Measurements from ENCODE around the gene MSL2. TPM values are rescaled to one million over a fixed set of nuclear protein-coding genes. Genes with fewer than 3 reads are reported as not detected.

The MSL2 gene
- polyA plus RNA-seq, 1 of the 3 experiments (the other 2 are of a cell fraction) = 2.4 TPM

DNA sequence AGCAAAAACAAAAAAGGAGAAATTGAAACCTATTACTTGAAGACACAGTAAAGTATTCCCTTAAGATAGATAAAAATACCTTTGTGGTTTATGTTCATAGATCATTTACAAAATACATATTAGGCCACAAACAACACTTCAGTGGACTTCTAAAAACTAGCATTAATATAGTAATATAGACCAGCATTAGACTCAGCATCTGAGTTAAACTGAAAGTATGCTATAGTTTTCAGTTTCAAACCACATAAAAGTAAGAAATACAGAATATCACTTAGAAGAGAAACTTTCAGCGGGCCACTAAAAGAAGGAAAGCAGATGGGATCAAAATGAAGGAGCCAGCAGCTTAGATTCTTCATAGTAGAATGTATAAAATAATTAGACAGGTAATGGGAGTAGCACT is 86.6 kb downstream of the MSL2 start:
- Histone ChIP-seq H3F3A (replicated peaks; ENCODE audit: insufficient read depth) (peaks cover 4% of the 10 kb centered on the region), H3K4me3 (ENCODE audit: low read depth in 2 of 2, low read length in 1 of 2) (no peak overlapping the region), H3K9me3 (no peaks in the 10 kb centered on the region), H3K79me2 (ENCODE audit: insufficient read depth) (no peaks in the 10 kb centered on the region), H3K27me3 (ENCODE audit: insufficient read depth) (no peaks in the 10 kb centered on the region), H3K4me1 (ENCODE audit: control insufficient read depth in 1 of 2, insufficient read depth in 2 of 2, low read depth in 1 of 2, low read length in 1 of 2) (no peaks in the 10 kb centered on the region), H3K27ac (ENCODE audit: low read depth in 2 of 2, low read length in 1 of 2) (no peak overlapping the region), H3K9ac (no peak overlapping the region), H2AFZ (ENCODE audit: low read depth) (no peak overlapping the region), H3K36me3 (replicated peaks in 1 of 2; ENCODE audit: control insufficient read depth in 1 of 2, insufficient read depth in 2 of 2, low read length in 1 of 2) (peaks cover 12 to 50% of the 10 kb centered on the region in 2 experiments), H3K4me2 (no peak overlapping the region), H3K9me2 (no peaks in the 10 kb centered on the region), H4K20me1 (ENCODE audit: insufficient read depth) (no peaks in the 10 kb centered on the region)
- no peak for DNase-seq
- POLR2A ChIA-PET = no interaction called here
- TF ChIP-seq, protein P1, sequence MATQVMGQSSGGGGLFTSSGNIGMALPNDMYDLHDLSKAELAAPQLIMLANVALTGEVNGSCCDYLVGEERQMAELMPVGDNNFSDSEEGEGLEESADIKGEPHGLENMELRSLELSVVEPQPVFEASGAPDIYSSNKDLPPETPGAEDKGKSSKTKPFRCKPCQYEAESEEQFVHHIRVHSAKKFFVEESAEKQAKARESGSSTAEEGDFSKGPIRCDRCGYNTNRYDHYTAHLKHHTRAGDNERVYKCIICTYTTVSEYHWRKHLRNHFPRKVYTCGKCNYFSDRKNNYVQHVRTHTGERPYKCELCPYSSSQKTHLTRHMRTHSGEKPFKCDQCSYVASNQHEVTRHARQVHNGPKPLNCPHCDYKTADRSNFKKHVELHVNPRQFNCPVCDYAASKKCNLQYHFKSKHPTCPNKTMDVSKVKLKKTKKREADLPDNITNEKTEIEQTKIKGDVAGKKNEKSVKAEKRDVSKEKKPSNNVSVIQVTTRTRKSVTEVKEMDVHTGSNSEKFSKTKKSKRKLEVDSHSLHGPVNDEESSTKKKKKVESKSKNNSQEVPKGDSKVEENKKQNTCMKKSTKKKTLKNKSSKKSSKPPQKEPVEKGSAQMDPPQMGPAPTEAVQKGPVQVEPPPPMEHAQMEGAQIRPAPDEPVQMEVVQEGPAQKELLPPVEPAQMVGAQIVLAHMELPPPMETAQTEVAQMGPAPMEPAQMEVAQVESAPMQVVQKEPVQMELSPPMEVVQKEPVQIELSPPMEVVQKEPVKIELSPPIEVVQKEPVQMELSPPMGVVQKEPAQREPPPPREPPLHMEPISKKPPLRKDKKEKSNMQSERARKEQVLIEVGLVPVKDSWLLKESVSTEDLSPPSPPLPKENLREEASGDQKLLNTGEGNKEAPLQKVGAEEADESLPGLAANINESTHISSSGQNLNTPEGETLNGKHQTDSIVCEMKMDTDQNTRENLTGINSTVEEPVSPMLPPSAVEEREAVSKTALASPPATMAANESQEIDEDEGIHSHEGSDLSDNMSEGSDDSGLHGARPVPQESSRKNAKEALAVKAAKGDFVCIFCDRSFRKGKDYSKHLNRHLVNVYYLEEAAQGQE (IDR thresholded peaks at IDR 0.05; ENCODE audit: low read depth, low read length) = no peak
- TF ChIP-seq, protein P2, sequence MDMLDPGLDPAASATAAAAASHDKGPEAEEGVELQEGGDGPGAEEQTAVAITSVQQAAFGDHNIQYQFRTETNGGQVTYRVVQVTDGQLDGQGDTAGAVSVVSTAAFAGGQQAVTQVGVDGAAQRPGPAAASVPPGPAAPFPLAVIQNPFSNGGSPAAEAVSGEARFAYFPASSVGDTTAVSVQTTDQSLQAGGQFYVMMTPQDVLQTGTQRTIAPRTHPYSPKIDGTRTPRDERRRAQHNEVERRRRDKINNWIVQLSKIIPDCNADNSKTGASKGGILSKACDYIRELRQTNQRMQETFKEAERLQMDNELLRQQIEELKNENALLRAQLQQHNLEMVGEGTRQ (IDR thresholded peaks at IDR 0.05; ENCODE audit: borderline replicate concordance, low read depth, low read length) = no peak
- TF ChIP-seq EP300 (IDR thresholded peaks at IDR 0.05; ENCODE audit: borderline replicate concordance in 1 of 2, low read depth in 1 of 2, low read length in 1 of 2) = no peak
- no peak for TF ChIP-seq RXRA (IDR thresholded peaks at IDR 0.05; ENCODE audit: borderline replicate concordance, low read depth)
- TF ChIP-seq, protein P3, sequence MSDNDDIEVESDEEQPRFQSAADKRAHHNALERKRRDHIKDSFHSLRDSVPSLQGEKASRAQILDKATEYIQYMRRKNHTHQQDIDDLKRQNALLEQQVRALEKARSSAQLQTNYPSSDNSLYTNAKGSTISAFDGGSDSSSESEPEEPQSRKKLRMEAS (IDR thresholded peaks at IDR 0.05; ENCODE audit: low read depth) = no peak
- TF ChIP-seq, protein P4, sequence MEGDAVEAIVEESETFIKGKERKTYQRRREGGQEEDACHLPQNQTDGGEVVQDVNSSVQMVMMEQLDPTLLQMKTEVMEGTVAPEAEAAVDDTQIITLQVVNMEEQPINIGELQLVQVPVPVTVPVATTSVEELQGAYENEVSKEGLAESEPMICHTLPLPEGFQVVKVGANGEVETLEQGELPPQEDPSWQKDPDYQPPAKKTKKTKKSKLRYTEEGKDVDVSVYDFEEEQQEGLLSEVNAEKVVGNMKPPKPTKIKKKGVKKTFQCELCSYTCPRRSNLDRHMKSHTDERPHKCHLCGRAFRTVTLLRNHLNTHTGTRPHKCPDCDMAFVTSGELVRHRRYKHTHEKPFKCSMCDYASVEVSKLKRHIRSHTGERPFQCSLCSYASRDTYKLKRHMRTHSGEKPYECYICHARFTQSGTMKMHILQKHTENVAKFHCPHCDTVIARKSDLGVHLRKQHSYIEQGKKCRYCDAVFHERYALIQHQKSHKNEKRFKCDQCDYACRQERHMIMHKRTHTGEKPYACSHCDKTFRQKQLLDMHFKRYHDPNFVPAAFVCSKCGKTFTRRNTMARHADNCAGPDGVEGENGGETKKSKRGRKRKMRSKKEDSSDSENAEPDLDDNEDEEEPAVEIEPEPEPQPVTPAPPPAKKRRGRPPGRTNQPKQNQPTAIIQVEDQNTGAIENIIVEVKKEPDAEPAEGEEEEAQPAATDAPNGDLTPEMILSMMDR (IDR thresholded peaks at IDR 0.05) = no peak
- TF ChIP-seq, protein P5, sequence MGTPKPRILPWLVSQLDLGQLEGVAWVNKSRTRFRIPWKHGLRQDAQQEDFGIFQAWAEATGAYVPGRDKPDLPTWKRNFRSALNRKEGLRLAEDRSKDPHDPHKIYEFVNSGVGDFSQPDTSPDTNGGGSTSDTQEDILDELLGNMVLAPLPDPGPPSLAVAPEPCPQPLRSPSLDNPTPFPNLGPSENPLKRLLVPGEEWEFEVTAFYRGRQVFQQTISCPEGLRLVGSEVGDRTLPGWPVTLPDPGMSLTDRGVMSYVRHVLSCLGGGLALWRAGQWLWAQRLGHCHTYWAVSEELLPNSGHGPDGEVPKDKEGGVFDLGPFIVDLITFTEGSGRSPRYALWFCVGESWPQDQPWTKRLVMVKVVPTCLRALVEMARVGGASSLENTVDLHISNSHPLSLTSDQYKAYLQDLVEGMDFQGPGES (IDR thresholded peaks at IDR 0.05; ENCODE audit: low read depth, low read length) = no peak
- no peak for TF ChIP-seq GABPA (IDR thresholded peaks at IDR 0.05; ENCODE audit: low read depth)
- TF ChIP-seq GATA2 (CRISPR knock-in tag; IDR thresholded peaks at IDR 0.05) = no peak
- no peak for TF ChIP-seq NRF1 (IDR thresholded peaks at IDR 0.05; ENCODE audit: low read depth, low read length)
- TF ChIP-seq, protein P6, sequence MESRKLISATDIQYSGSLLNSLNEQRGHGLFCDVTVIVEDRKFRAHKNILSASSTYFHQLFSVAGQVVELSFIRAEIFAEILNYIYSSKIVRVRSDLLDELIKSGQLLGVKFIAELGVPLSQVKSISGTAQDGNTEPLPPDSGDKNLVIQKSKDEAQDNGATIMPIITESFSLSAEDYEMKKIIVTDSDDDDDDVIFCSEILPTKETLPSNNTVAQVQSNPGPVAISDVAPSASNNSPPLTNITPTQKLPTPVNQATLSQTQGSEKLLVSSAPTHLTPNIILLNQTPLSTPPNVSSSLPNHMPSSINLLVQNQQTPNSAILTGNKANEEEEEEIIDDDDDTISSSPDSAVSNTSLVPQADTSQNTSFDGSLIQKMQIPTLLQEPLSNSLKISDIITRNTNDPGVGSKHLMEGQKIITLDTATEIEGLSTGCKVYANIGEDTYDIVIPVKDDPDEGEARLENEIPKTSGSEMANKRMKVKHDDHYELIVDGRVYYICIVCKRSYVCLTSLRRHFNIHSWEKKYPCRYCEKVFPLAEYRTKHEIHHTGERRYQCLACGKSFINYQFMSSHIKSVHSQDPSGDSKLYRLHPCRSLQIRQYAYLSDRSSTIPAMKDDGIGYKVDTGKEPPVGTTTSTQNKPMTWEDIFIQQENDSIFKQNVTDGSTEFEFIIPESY (IDR thresholded peaks at IDR 0.05; ENCODE audit: borderline replicate concordance, low read depth) = no peak
- TF ChIP-seq, protein P7, sequence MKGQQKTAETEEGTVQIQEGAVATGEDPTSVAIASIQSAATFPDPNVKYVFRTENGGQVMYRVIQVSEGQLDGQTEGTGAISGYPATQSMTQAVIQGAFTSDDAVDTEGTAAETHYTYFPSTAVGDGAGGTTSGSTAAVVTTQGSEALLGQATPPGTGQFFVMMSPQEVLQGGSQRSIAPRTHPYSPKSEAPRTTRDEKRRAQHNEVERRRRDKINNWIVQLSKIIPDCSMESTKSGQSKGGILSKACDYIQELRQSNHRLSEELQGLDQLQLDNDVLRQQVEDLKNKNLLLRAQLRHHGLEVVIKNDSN (IDR thresholded peaks at IDR 0.05; ENCODE audit: borderline replicate concordance, low read depth) = no peak
- TF ChIP-seq FOSL2 (IDR thresholded peaks at IDR 0.05; ENCODE audit: borderline replicate concordance, low read depth) = no peak
- TF ChIP-seq CHD2 (IDR thresholded peaks at IDR 0.05; ENCODE audit: low read length, partially characterized antibody) = no peak
- TF ChIP-seq YY1 (IDR thresholded peaks at IDR 0.05; ENCODE audit: low read depth) = no peak
- TF ChIP-seq MXI1 (IDR thresholded peaks at IDR 0.05; ENCODE audit: low read depth, low read length) = no peak
- CTCF ChIA-PET = no interaction called here
- WGBS (ENCODE audit: low lambda C conversion rate) = 94% methylated on average over 1 of the region's 1 CpG
